ENCODE measurements around the gene UBXN6.

Gene UBXN6

DNA sequence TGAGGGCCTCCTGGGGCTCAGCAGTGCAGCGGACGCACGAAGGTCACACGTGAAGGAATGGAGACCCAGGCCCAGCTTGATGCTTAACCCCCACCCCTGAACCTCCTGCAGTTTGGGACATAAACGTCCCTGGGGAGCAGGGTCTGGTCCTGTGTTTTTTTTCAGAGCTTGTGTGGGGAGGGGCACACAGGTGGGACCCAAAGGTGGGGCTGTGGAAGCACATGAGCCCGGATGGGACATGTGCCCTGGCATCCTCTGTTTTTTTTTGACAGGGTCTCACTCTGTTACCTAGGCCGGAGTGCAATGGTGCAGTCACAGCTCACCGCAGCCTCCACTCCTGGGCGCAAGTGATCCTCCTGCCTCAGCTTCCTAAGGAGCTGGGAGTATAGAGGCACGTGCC is 20.5 kb downstream of the UBXN6 start:
- TF ChIP-seq RAD21 (IDR thresholded peaks at IDR 0.05; ENCODE audit: low read depth) (no peak), ZBTB7A (IDR thresholded peaks at IDR 0.05; ENCODE audit: low read depth) (no peak), NFIC (IDR thresholded peaks at IDR 0.05) (no peak), CREB1 (IDR thresholded peaks at IDR 0.05; ENCODE audit: low read depth) (no peak)

DNA sequence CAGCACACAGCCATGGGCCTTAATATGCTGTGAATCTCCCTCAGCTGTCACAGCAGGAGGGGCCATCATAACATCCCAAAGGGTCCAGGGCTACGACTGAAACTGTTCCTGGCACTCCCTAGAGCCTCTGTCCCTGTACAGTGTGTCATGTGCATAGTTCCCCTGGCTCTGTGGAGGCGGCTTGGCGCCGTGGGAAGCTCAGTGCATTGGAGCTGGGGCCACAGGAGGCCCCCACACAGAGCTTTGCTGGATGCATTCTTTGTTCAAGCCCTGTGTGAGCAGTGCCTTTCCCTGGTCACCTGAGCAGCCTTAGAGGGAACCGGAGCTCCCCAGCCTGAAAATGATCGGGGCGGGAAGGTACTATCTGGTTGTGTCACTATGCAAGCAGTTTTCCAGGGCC is 21.4 kb downstream of the UBXN6 start:
- no peak for TF ChIP-seq CREB1 (IDR thresholded peaks at IDR 0.05; ENCODE audit: low read depth)

DNA sequence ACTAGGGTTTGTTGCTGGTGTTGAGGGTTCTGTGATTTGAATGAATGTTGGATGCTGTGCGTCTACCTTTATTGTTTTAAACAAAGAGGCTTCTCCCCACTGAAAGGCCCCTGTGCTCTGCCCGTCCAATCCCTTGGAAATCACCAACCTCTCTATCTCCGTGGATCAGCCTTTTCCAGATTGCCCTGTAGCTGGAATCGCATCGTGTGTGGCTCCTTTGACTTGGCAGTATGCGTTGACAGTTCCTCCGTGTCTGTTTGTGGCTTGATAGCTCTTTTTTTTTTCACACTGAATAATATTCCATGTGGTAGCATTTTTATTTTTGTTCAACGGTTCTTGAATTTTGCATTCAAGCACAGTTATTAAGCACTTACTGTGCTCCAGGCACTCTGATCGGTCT is 23.2 kb downstream of the UBXN6 start:
- TF ChIP-seq CEBPB (IDR thresholded peaks at IDR 0.05) = no peak
- TF ChIP-seq TAF1 (IDR thresholded peaks at IDR 0.05; ENCODE audit: low read depth) = no peak
- TF ChIP-seq, protein P1, sequence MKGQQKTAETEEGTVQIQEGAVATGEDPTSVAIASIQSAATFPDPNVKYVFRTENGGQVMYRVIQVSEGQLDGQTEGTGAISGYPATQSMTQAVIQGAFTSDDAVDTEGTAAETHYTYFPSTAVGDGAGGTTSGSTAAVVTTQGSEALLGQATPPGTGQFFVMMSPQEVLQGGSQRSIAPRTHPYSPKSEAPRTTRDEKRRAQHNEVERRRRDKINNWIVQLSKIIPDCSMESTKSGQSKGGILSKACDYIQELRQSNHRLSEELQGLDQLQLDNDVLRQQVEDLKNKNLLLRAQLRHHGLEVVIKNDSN (IDR thresholded peaks at IDR 0.05) = no peak
- TF ChIP-seq, protein P2, sequence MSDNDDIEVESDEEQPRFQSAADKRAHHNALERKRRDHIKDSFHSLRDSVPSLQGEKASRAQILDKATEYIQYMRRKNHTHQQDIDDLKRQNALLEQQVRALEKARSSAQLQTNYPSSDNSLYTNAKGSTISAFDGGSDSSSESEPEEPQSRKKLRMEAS (IDR thresholded peaks at IDR 0.05) = no peak
- TF ChIP-seq TCF12 (IDR thresholded peaks at IDR 0.05; ENCODE audit: low read depth) = no peak
- no peak for TF ChIP-seq NFIC (IDR thresholded peaks at IDR 0.05)
- no peak for TF ChIP-seq YY1 (IDR thresholded peaks at IDR 0.05; ENCODE audit: low read depth)

DNA sequence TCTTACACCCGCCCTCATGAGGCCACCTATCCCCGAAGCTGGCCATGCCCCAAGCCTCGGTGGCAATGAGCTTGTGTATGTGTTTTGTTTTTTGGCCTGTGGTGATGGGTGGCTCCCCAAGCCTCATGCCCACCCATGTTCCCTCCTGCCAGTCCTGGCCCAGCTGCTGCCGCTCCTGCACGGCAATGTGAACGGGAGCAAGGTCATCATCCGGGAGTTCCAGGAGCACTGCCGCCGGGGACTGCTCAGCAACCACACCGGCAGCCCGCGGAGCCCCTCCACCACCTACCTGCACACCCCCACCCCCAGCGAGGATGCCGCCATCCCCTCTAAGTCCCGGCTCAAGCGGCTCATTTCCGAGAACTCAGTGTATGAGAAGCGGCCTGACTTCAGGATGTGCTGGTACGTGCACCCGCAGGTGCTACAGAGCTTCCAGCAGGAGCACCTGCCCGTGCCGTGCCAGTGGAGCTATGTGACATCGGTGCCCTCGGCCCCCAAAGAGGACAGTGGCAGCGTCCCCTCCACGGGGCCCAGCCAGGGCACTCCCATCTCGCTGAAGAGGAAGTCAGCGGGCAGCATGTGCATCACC is 24.6 kb downstream of the UBXN6 start:
- TF ChIP-seq, protein P1 (IDR thresholded peaks at IDR 0.05) = no peak
- TF ChIP-seq, protein P2 (IDR thresholded peaks at IDR 0.05) = no peak
- TF ChIP-seq FOXM1 (IDR thresholded peaks at IDR 0.05; ENCODE audit: borderline replicate concordance, low read depth) (no peak), TAF1 (IDR thresholded peaks at IDR 0.05; ENCODE audit: low read depth) (no peak), EP300 (IDR thresholded peaks at IDR 0.05; ENCODE audit: borderline replicate concordance) (no peak)

DNA sequence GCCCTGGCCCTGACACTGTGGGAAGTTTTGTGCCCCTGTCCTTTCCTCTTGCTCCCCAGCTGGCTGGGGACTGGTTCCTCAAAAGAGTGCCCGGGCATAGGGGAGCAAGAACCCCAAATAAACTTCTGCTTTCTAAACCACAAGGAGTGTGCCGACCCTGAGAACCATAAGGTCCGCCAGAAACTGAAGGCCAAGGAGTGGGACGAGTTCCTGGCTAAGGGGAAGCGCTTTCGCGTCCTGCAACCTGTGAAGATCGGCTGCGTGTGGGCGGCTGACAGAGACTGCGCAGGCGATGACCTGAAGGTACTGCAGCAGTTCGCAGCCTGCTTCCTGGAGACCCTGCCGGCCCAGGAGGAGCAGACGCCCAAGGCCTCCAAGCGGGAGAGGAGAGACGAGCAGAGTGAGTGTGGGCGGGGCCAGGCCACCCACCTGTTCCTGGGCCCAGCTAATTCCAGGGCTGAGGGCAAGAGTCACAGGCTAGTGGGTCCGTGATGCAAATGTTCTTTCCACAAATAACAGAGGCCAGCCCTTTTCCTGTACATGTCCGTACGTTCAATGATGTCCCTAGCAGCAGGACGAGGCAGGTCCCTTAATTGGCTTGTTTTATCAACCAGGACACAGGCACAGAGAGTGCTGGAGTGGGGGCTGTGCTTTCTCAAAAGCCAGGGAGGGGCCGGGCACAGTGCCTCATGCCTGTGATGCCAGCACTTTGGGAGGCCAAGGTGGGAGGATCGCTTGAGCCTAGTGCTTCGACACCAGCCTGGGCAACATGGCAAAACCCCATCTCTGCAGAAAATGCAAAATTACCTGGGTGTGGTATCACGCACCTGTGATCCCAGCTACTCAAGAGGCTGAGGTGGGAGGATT is 25.6 kb downstream of the UBXN6 start:
- TF ChIP-seq ZBTB7A (IDR thresholded peaks at IDR 0.05; ENCODE audit: low read depth) (no peak), CREB1 (IDR thresholded peaks at IDR 0.05; ENCODE audit: low read depth) (no peak), FOXM1 (IDR thresholded peaks at IDR 0.05; ENCODE audit: borderline replicate concordance, low read depth) (no peak), CEBPB (IDR thresholded peaks at IDR 0.05) (no peak), TAF1 (IDR thresholded peaks at IDR 0.05; ENCODE audit: low read depth) (no peak), TCF12 (IDR thresholded peaks at IDR 0.05; ENCODE audit: low read depth) (no peak), RAD21 (IDR thresholded peaks at IDR 0.05; ENCODE audit: low read depth) (no peak), YY1 (IDR thresholded peaks at IDR 0.05; ENCODE audit: low read depth) (no peak), EGR1 (IDR thresholded peaks at IDR 0.05) (no peak), EP300 (IDR thresholded peaks at IDR 0.05; ENCODE audit: borderline replicate concordance) (no peak), NFIC (IDR thresholded peaks at IDR 0.05) (no peak), TEAD4 (IDR thresholded peaks at IDR 0.05) (no peak)
- TF ChIP-seq, protein P3, sequence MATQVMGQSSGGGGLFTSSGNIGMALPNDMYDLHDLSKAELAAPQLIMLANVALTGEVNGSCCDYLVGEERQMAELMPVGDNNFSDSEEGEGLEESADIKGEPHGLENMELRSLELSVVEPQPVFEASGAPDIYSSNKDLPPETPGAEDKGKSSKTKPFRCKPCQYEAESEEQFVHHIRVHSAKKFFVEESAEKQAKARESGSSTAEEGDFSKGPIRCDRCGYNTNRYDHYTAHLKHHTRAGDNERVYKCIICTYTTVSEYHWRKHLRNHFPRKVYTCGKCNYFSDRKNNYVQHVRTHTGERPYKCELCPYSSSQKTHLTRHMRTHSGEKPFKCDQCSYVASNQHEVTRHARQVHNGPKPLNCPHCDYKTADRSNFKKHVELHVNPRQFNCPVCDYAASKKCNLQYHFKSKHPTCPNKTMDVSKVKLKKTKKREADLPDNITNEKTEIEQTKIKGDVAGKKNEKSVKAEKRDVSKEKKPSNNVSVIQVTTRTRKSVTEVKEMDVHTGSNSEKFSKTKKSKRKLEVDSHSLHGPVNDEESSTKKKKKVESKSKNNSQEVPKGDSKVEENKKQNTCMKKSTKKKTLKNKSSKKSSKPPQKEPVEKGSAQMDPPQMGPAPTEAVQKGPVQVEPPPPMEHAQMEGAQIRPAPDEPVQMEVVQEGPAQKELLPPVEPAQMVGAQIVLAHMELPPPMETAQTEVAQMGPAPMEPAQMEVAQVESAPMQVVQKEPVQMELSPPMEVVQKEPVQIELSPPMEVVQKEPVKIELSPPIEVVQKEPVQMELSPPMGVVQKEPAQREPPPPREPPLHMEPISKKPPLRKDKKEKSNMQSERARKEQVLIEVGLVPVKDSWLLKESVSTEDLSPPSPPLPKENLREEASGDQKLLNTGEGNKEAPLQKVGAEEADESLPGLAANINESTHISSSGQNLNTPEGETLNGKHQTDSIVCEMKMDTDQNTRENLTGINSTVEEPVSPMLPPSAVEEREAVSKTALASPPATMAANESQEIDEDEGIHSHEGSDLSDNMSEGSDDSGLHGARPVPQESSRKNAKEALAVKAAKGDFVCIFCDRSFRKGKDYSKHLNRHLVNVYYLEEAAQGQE (IDR thresholded peaks at IDR 0.05; ENCODE audit: low read depth) = no peak
- TF ChIP-seq, protein P2 (IDR thresholded peaks at IDR 0.05) = no peak
- TF ChIP-seq, protein P1 (IDR thresholded peaks at IDR 0.05) = no peak

DNA sequence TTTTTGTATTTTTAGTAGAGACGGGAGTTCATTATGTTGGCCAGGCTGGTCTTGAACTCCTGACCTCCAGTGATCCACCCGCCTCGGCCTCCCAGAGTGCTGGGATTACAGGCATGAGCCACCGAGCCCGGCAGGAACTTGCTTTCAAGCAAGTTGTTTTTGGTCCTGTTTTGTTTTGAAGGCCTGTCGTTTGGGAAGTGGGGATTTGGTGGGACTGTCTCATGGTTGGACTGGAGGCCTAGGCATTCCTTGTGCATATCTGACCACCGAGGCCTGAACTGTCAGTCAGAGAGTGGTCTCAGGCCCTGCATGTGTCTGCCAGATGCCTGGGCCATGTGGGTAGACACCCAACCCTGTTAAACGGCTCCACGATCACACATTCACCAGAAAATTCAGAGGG is 26.3 kb downstream of the UBXN6 start:
- TF ChIP-seq TCF12 (IDR thresholded peaks at IDR 0.05; ENCODE audit: low read depth) (no peak), NFIC (IDR thresholded peaks at IDR 0.05) (no peak), EGR1 (IDR thresholded peaks at IDR 0.05) (no peak), TAF1 (IDR thresholded peaks at IDR 0.05; ENCODE audit: low read depth) (no peak), FOXM1 (IDR thresholded peaks at IDR 0.05; ENCODE audit: borderline replicate concordance, low read depth) (no peak), TEAD4 (IDR thresholded peaks at IDR 0.05) (no peak), RAD21 (IDR thresholded peaks at IDR 0.05; ENCODE audit: low read depth) (no peak), ZBTB7A (IDR thresholded peaks at IDR 0.05; ENCODE audit: low read depth) (no peak), CREB1 (IDR thresholded peaks at IDR 0.05; ENCODE audit: low read depth) (no peak)
- TF ChIP-seq, protein P2 (IDR thresholded peaks at IDR 0.05) = no peak
- TF ChIP-seq, protein P1 (IDR thresholded peaks at IDR 0.05) = no peak
